Ovary (tissue), 3 donors: ENCODE data around the gene POU2AF2.

Experiments
- EP300 ChIP-seq: sonication (generic); formaldehyde crosslinking; IDR thresholded peaks from one replicate; pipeline ENCODE4 v1.6.1; 2017; ENCODE audit warnings: antibody characterized with exemption
- TF ChIP-seq, protein P1 (sequence below), 3 donors: fragments of 450-650 bp in 2 of 3; fragments of 200-600 bp in 1 of 3; IDR thresholded peaks; one replicate each; pipeline versions ENCODE4 v1.5.1 to v1.8.0; 2016 to 2022; ENCODE audit warnings: antibody characterized with exemption in 3 of 3, mild to moderate bottlenecking in 1 of 3
- donor health status: DM: no; HTN: no; CAD: no.

DNA sequence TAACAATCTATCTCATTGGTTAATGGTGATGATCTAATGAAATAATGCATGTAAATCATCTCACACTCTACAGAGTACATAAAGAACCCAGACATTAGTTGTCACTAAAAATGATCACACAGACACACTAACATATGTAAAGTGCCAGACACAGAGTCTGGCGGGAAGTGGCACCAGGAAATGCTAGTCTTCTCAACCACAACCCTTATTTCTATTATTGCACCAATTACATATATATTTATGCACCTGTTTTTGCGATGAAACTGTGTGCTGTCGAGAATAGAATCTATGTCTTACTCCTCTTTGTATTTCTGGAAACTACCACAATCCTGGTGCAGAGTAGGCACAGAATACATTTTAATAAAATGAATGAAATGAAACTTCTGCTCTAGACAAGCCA is 26.9 kb downstream of the POU2AF2 start:
- TF ChIP-seq, protein P1, sequence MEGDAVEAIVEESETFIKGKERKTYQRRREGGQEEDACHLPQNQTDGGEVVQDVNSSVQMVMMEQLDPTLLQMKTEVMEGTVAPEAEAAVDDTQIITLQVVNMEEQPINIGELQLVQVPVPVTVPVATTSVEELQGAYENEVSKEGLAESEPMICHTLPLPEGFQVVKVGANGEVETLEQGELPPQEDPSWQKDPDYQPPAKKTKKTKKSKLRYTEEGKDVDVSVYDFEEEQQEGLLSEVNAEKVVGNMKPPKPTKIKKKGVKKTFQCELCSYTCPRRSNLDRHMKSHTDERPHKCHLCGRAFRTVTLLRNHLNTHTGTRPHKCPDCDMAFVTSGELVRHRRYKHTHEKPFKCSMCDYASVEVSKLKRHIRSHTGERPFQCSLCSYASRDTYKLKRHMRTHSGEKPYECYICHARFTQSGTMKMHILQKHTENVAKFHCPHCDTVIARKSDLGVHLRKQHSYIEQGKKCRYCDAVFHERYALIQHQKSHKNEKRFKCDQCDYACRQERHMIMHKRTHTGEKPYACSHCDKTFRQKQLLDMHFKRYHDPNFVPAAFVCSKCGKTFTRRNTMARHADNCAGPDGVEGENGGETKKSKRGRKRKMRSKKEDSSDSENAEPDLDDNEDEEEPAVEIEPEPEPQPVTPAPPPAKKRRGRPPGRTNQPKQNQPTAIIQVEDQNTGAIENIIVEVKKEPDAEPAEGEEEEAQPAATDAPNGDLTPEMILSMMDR (IDR thresholded peaks at IDR 0.05), result no peak
- TF ChIP-seq EP300, result no peak
